ENCODE results near the gene GTF3C5.

Gene GTF3C5

GRCh38 chr9:133098871-133099270 lies 68.1 kb downstream of the GTF3C5 start:
- Histone ChIP-seq H3K27ac (ENCODE audit: low read depth, low read length) (no peak overlapping the region), H3K4me1 (ENCODE audit: control insufficient read depth in 1 of 2, insufficient read depth in 2 of 2, low read length in 2 of 2) (peaks cover 4 to 5% of the 10 kb centered on the region in 2 donors), H3K9ac (ENCODE audit: low read depth in 1 of 2, low read length in 2 of 2) (no peak overlapping the region), H3K27me3 (ENCODE audit: control insufficient read depth in 1 of 2, insufficient read depth in 2 of 2, low read length in 2 of 2) (no peaks in the 10 kb centered on the region), H3K36me3 (ENCODE audit: control insufficient read depth in 1 of 2, insufficient read depth in 2 of 2, low read length in 2 of 2) (peaks cover 54 to 72% of the 10 kb centered on the region in 2 donors), H3K9me3 (ENCODE audit: control insufficient read depth in 1 of 2, low read length in 2 of 2) (peaks cover 4 to 12% of the 10 kb centered on the region in 2 donors), H3K4me3 (ENCODE audit: low read depth in 1 of 2, low read length in 2 of 2) (no peak overlapping the region)

DNA sequence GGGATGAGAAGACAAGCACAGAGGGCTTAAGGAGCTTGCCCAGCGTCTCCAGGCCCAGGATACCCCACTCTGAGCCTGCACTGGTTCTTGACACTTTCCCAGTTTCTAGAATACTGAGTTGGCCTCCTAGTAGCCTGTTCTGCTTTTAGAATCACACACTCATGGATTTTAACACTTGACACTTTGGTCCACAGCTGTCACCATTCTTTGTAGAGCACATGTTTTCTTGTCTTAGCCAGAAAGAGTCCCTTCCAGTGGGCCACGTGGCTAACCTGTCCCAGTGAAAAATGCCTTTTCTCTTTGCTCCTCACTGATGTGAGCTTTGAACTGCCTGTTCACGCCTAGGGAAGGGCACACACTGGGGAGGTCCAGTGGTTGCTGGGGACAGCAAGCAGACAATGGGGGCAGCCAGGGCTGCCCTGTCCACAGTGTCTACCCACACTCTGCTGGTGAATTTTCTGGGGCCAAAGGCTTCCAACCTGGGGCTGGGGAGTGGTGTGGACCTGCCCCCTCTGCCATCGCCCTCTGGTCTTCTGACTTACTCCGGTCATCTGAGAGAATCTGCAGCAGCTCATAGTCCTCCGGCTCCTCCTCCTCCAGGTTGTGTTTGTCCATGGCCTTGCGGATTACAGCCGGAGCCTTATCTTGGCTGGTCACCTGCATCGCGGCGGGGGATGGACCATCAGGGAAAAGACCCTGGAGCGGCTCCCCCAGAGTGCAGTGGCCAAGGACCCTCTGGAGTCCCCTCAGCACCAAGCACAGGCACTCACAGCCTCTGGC lies 69.1 kb downstream of the GTF3C5 start:
- peaks cover 4 to 12% of the 10 kb centered on the region in 2 donors for H3K9me3 ChIP-seq (ENCODE audit: control insufficient read depth in 1 of 2, low read length in 2 of 2)
- no peak overlapping the region for H3K4me3 ChIP-seq (ENCODE audit: low read depth in 1 of 2, low read length in 2 of 2)
- no peaks in the 10 kb centered on the region for H3K27me3 ChIP-seq (ENCODE audit: control insufficient read depth in 1 of 2, insufficient read depth in 2 of 2, low read length in 2 of 2)
- no peak overlapping the region for H3K27ac ChIP-seq (ENCODE audit: low read depth, low read length)
- no peak overlapping the region for H3K9ac ChIP-seq (ENCODE audit: low read depth in 1 of 2, low read length in 2 of 2)
- H3K4me1 ChIP-seq (ENCODE audit: control insufficient read depth in 1 of 2, insufficient read depth in 2 of 2, low read length in 2 of 2) = peaks cover 4 to 5% of the 10 kb centered on the region in 2 donors
- peaks cover 54 to 76% of the 10 kb centered on the region in 2 donors for H3K36me3 ChIP-seq (ENCODE audit: control insufficient read depth in 1 of 2, insufficient read depth in 2 of 2, low read length in 2 of 2)

DNA sequence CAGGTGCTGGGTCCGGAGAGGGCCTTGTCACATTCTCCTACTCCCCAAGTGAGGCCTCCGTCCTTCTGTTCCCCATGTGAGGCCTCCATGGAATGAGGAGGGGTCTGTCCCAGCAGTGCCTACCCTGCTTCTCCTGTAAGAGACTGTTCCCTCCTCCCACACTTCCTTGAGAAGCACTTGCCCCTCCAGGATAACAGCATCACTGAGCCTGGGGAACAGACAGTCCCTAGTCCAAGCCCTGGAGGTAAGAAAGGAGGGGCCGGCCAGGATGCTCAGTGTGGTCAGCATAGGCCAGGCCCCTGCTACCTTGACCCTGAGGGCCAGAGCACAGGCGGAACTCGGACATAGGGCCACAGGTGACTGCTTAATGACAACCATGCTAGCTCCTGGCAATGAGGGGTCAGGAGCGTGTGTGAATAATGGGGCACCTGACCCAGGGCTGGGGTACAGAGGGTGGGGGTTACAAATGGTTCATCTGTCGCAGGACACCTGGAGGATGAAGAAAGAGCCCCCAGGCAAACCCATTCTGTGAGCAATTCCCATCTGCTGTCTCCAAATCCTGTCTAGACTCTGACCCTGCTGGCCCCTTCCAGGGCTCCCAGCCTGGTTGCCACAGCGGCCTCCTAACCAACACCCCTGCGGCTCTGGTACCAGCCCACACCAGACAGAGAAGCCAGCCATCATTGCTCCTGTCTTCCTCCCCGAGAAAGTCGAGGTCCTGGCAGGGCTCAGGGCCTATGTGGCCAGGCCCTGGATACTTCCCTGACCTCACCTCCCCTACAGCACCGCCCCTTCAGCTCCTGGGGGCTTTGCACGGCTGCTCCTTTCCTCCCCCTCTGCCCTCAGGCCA lies 69.9 kb downstream of the GTF3C5 start:
- Histone ChIP-seq H3K4me1 (ENCODE audit: control insufficient read depth in 1 of 2, insufficient read depth in 2 of 2, low read length in 2 of 2) (peaks cover 4 to 5% of the 10 kb centered on the region in 2 donors), H3K36me3 (ENCODE audit: control insufficient read depth in 1 of 2, insufficient read depth in 2 of 2, low read length in 2 of 2) (peaks cover 58 to 82% of the 10 kb centered on the region in 2 donors), H3K9me3 (ENCODE audit: control insufficient read depth in 1 of 2, low read length in 2 of 2) (peaks cover 4 to 11% of the 10 kb centered on the region in 2 donors)

GRCh38 chr9:133101356-133102189 lies 70.8 kb downstream of the GTF3C5 start:
- H3K27me3 ChIP-seq (ENCODE audit: control insufficient read depth in 1 of 2, insufficient read depth in 2 of 2, low read length in 2 of 2) = no peaks in the 10 kb centered on the region
- peaks cover 4 to 5% of the 10 kb centered on the region in 2 donors for H3K4me1 ChIP-seq (ENCODE audit: control insufficient read depth in 1 of 2, insufficient read depth in 2 of 2, low read length in 2 of 2)
- H3K4me3 ChIP-seq (ENCODE audit: low read depth in 1 of 2, low read length in 2 of 2) = no peak overlapping the region
- H3K9ac ChIP-seq (ENCODE audit: low read depth in 1 of 2, low read length in 2 of 2) = no peak overlapping the region
- peaks cover 62 to 88% of the 10 kb centered on the region in 2 donors for H3K36me3 ChIP-seq (ENCODE audit: control insufficient read depth in 1 of 2, insufficient read depth in 2 of 2, low read length in 2 of 2)
- no peak overlapping the region for H3K27ac ChIP-seq (ENCODE audit: low read depth, low read length)
- peaks cover 2% of the 10 kb centered on the region in 2 donors for H3K9me3 ChIP-seq (ENCODE audit: control insufficient read depth in 1 of 2, low read length in 2 of 2)

More for the DNA sequence above, 69.9 kb downstream of the GTF3C5 start:
- Histone ChIP-seq H3K9ac (ENCODE audit: low read depth in 1 of 2, low read length in 2 of 2) (no peak overlapping the region), H3K27me3 (ENCODE audit: control insufficient read depth in 1 of 2, insufficient read depth in 2 of 2, low read length in 2 of 2) (no peaks in the 10 kb centered on the region), H3K4me3 (ENCODE audit: low read depth in 1 of 2, low read length in 2 of 2) (no peak overlapping the region), H3K27ac (ENCODE audit: low read depth, low read length) (no peak overlapping the region)

- no peaks in the 10 kb centered on the region for H3K27me3 ChIP-seq (ENCODE audit: control insufficient read depth in 1 of 2, insufficient read depth in 2 of 2, low read length in 2 of 2)
- H3K4me3 ChIP-seq (ENCODE audit: low read depth in 1 of 2, low read length in 2 of 2) = no peak overlapping the region
- H3K27ac ChIP-seq (ENCODE audit: low read depth, low read length) = no peak overlapping the region
- H3K9me3 ChIP-seq (ENCODE audit: control insufficient read depth in 1 of 2, low read length in 2 of 2) = no peaks in the 10 kb centered on the region
- peaks cover 4 to 5% of the 10 kb centered on the region in 2 donors for H3K4me1 ChIP-seq (ENCODE audit: control insufficient read depth in 1 of 2, insufficient read depth in 2 of 2, low read length in 2 of 2)
- H3K36me3 ChIP-seq (ENCODE audit: control insufficient read depth in 1 of 2, insufficient read depth in 2 of 2, low read length in 2 of 2) = peaks cover 68 to 91% of the 10 kb centered on the region in 2 donors
- H3K9ac ChIP-seq (ENCODE audit: low read depth in 1 of 2, low read length in 2 of 2) = no peak overlapping the region
Observed at GRCh38 chr9:133102190-133103021, 71.6 kb downstream of the GTF3C5 start.

GRCh38 chr9:133103183-133103986 lies 72.6 kb downstream of the GTF3C5 start:
- H3K9ac ChIP-seq (ENCODE audit: low read depth in 1 of 2, low read length in 2 of 2) = peak overlapping the region in 1 of 2 donors; percentile 27
- no peaks in the 10 kb centered on the region for H3K27me3 ChIP-seq (ENCODE audit: control insufficient read depth in 1 of 2, insufficient read depth in 2 of 2, low read length in 2 of 2)
- no peaks in the 10 kb centered on the region for H3K9me3 ChIP-seq (ENCODE audit: control insufficient read depth in 1 of 2, low read length in 2 of 2)
- H3K27ac ChIP-seq (ENCODE audit: low read depth, low read length) = no peak overlapping the region
- peaks cover 68 to 92% of the 10 kb centered on the region in 2 donors for H3K36me3 ChIP-seq (ENCODE audit: control insufficient read depth in 1 of 2, insufficient read depth in 2 of 2, low read length in 2 of 2)
- H3K4me3 ChIP-seq (ENCODE audit: low read depth in 1 of 2, low read length in 2 of 2) = no peak overlapping the region
- H3K4me1 ChIP-seq (ENCODE audit: control insufficient read depth in 1 of 2, insufficient read depth in 2 of 2, low read length in 2 of 2) = peaks cover 4 to 5% of the 10 kb centered on the region in 2 donors

DNA sequence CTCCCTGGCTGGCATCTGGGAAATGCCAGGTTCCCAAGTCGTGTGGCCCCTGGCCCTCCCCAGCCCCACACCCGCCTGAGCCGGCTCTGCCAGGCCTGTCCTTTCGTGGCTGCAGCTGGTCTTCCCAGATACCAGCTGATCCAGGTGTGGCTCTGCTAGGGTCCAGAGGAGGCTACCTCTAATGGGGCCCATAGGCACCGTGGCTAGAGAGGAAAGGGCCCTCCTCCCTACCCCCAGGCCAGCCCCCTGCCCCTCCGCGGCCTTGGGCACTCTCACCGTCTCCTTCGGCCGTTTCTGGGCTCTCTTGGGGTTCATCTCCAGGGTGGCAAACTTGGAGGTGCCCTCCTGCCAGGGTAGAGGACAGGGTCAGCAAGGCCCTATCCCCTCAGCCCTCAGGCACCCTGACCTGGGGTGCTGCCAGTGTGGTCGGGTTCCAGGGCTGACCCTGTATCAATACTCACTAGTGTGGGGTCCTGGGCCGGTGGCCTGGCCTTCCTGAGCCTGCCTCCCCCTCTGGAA lies 73.2 kb downstream of the GTF3C5 start:
- peaks cover 4 to 5% of the 10 kb centered on the region in 2 donors for H3K4me1 ChIP-seq (ENCODE audit: control insufficient read depth in 1 of 2, insufficient read depth in 2 of 2, low read length in 2 of 2)
- no peaks in the 10 kb centered on the region for H3K9me3 ChIP-seq (ENCODE audit: control insufficient read depth in 1 of 2, low read length in 2 of 2)
- H3K36me3 ChIP-seq (ENCODE audit: control insufficient read depth in 1 of 2, insufficient read depth in 2 of 2, low read length in 2 of 2) = peaks cover 66 to 92% of the 10 kb centered on the region in 2 donors
- no peak overlapping the region for H3K9ac ChIP-seq (ENCODE audit: low read depth in 1 of 2, low read length in 2 of 2)
- no peak overlapping the region for H3K27ac ChIP-seq (ENCODE audit: low read depth, low read length)
- H3K4me3 ChIP-seq (ENCODE audit: low read depth in 1 of 2, low read length in 2 of 2) = no peak overlapping the region
- H3K27me3 ChIP-seq (ENCODE audit: control insufficient read depth in 1 of 2, insufficient read depth in 2 of 2, low read length in 2 of 2) = no peaks in the 10 kb centered on the region

DNA sequence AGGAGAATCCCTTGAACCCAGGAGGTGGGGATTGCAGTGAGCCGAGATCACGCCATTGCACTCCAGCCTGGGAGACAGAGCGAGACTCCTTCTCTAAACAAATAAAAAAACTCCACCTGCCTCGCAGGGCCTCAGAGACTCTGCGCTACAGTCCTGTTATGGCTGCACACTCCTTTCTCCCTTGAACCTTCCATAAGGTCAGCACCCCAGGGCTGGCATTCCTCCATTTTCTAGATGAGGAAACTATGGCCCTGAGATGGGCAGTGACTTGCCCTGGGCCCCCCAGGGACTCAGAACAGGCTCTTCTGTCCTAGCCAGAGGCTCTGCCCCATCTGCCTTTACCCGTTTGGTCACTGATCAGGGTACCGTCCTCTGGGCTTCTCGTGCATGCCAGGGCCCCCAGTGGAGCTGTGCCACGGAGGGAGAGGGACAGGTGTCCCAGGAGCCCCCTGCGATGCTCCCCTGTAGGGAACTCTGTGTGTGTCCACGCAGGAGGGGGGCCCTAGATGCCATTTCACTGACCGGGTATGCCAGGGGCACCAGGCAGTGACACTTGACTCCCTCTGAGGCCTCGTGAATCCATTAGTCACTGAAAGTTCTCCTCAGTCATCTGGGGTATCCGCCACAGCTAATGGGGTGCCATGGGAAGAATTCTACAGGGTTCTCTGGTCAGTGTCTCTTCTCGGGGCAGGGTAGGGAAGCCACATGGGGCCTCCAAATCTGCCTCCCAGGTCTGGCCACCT lies 74.1 kb downstream of the GTF3C5 start:
- Histone ChIP-seq H3K9ac (ENCODE audit: low read depth in 1 of 2, low read length in 2 of 2) (no peak overlapping the region), H3K36me3 (ENCODE audit: control insufficient read depth in 1 of 2, insufficient read depth in 2 of 2, low read length in 2 of 2) (peaks cover 60 to 92% of the 10 kb centered on the region in 2 donors)

More for the DNA sequence above, 74.1 kb downstream of the GTF3C5 start:
- H3K9me3 ChIP-seq (ENCODE audit: control insufficient read depth in 1 of 2, low read length in 2 of 2) = no peaks in the 10 kb centered on the region
- H3K4me3 ChIP-seq (ENCODE audit: low read depth in 1 of 2, low read length in 2 of 2) = no peak overlapping the region
- H3K4me1 ChIP-seq (ENCODE audit: control insufficient read depth in 1 of 2, insufficient read depth in 2 of 2, low read length in 2 of 2) = peaks cover 4 to 5% of the 10 kb centered on the region in 2 donors
- H3K27me3 ChIP-seq (ENCODE audit: control insufficient read depth in 1 of 2, insufficient read depth in 2 of 2, low read length in 2 of 2) = no peaks in the 10 kb centered on the region
- no peak overlapping the region for H3K27ac ChIP-seq (ENCODE audit: low read depth, low read length)
